Heart left ventricle (tissue), 16 donors: ENCODE data around the gene RASSF5. TPM values are rescaled to one million over a fixed set of nuclear protein-coding genes. Genes with fewer than 3 reads are reported as not detected.

Source experiments
- ATAC-seq, 4 donors: fragments of 200-7000 bp; cut with Tn5 transposase; one replicate each; pipeline ENCODE4 v1.9.1; 2020 to 2022; ENCODE audit warnings: moderate library complexity in 4 of 4, mild to moderate bottlenecking in 3 of 4, moderate number of reproducible peaks in 1 of 4
- DNase-seq, 5 donors: peaks; one replicate each; pipeline ENCODE4 v3.0.0-alpha.2; 2020
- H3K27ac ChIP-seq, 12 donors: fragments of 200-600 bp; sonication (generic) in 4 of 12; one replicate each; pipeline versions ENCODE4 v1.5.0 to v1.8.0; 2016 to 2022; ENCODE audit warnings: mild to moderate bottlenecking in 2 of 12
- H3K27me3 ChIP-seq, 9 donors: fragments of 200-600 bp; sonication (generic) in 2 of 9; one replicate each; pipeline versions ENCODE4 v1.5.1 to v1.8.0; 2016 to 2022; ENCODE audit warnings: mild to moderate bottlenecking in 3 of 9
- H3K36me3 ChIP-seq, 9 donors: fragments of 200-600 bp; sonication (generic) in 2 of 9; one replicate each; pipeline versions ENCODE4 v1.5.0 to v1.8.0; 2018 to 2022; ENCODE audit warnings: mild to moderate bottlenecking in 2 of 9
- H3K4me1 ChIP-seq, 12 donors: fragments of 200-600 bp; sonication (generic) in 4 of 12; one replicate each; pipeline versions ENCODE4 v1.5.0 to v1.8.0; 2016 to 2022; ENCODE audit warnings: mild to moderate bottlenecking in 3 of 12
- H3K4me3 ChIP-seq, 12 donors: fragments of 200-600 bp; sonication (generic) in 4 of 12; one replicate each; pipeline versions ENCODE4 v1.5.0 to v1.8.0; 2017 to 2022; ENCODE audit warnings: mild to moderate bottlenecking in 9 of 12, moderate library complexity in 4 of 12
- H3K9me3 ChIP-seq, 12 donors: fragments of 200-600 bp; sonication (generic) in 4 of 12; one replicate each; pipeline versions ENCODE4 v1.5.0 to v1.8.0; 2016 to 2022; ENCODE audit warnings: mild to moderate bottlenecking in 1 of 12
- CTCF ChIP-seq, 12 donors: fragments of 200-600 bp; sonication (generic) in 4 of 12; IDR thresholded peaks; one replicate each; pipeline versions ENCODE4 v1.5.0 to v1.8.0; 2018 to 2022; ENCODE audit warnings: antibody characterized with exemption in 12 of 12, mild to moderate bottlenecking in 5 of 12
- POLR2A ChIP-seq, 2 donors: fragments of 450-650 bp; IDR thresholded peaks; one replicate each; pipeline ENCODE4 v1.6.1; 2017; ENCODE audit warnings: antibody characterized with exemption in 2 of 2, mild to moderate bottlenecking in 2 of 2, moderate library complexity in 2 of 2
- WGBS, 4 donors: extraction: QIAGEN DNeasy Blood & Tissue Kit in 2 of 4; methylation state at CpG; one replicate each; pipeline versions ENCODE4 v1.1.5 to v1.1.7; 2013 to 2018; 5-methylcytosine and 5-hydroxymethylcytosine counted together
- intact Hi-C, 10 donors: fragments of 100-400 bp; cut with DNase I; formaldehyde crosslinking; loops; one replicate each; pipeline versions ENCODE4 v1.11.1 to v1.14.2; 2022
- polyA plus RNA-seq, 2 donors: library from polyadenylated mRNA; stranded (reverse); fragments of 200-250 nt; gene quantifications; one replicate each; pipeline ENCODE4 v1.2.3, GENCODE V29; 2013
- total RNA-seq, 9 donors: library from RNA; depleted of rRNA in 2 of 9; stranded (reverse); fragments of >200 nt in 2 of 9; fragmentation: NEBNext Ultra II Directional in 3 of 9; extraction: Animal tissue kit (Norgen Biotek cat#: 25700) in 3 of 9; gene quantifications; one replicate each; pipeline versions ENCODE4 v1.1.0 to v1.2.4, GENCODE V29; 2016 to 2023
- donor health status: ischemic (EF 13 %, LVEDD 7.1; RV severe dilation, severe dysfunction).
- donor health status: healthy with polysubstance abuse.
- donor health status: DM: no; HTN: yes; CAD: no.
- donor health status: DM: no; HTN: no; CAD: no.
- donor health status: ischemic (EF 25% LVEDD 6.9; RV normal size, moderate dysfunction).
- donor health status: ischemic (EF 25% LVEDD 5.7; RV mildly dilated, moderate dysfunction).
- donor health status: healthy.
- donor health status: DM: yes; HTN: yes; CAD: no.
- donor health status: ischemic (EF 35%, LVEDD 5.7; RV mildly dilated, moderate dysfunction).
- donor health status: nonischemic (EF 11% LVEDD 7.7; RV severe dilation, severe dysfunction).
- donor health status: DM: yes; HTN: yes; CAD: no.
- donor health status: PGD.
- donor health status: ischemic (EF 29% LVEDD 5.4; RV normal size, mild dysfunction).
- donor health status: nonischemic (EF 23%, LVEDD 6.1; RV moderate dilation, normal function).

RASSF5 gene
- total and polyA plus RNA-seq, 11 donors: 1.3 to 27.4 (median 5.6) TPM

- Histone ChIP-seq H3K27me3 (no peaks in the 10 kb centered on the region), H3K27ac (no peak overlapping the region), H3K4me3 (no peak overlapping the region), H3K36me3 (peaks cover 0 to 64% (median 0%) of the 10 kb centered on the region in 9 donors), H3K4me1 (peaks cover 6 to 37% (median 22%) of the 10 kb centered on the region in 12 donors), H3K9me3 (no peaks in the 10 kb centered on the region)
- DNase-seq (no peak), ATAC-seq (no peak)
- intact Hi-C loops: loop anchor here in 9 of 10 donors (2.0 to 10.0 kb wide), 8 partner anchors 49 to 492 kb away; no protein-coding TSS in a partner anchor
- TF ChIP-seq POLR2A (IDR thresholded peaks at IDR 0.05) (no peak), CTCF (IDR thresholded peaks at IDR 0.05) (no peak)
- WGBS, 4 donors: 91 to 96% (median 95%) methylated on average over 8 to 9 of the region's 9 CpGs
Observed at GRCh38 chr1:206493279-206493678, 14.1 kb upstream of the RASSF5 start.

GRCh38 chr1:206495011-206495461 is 12.3 kb upstream of the RASSF5 start:
- 76 to 83% (median 81%) methylated on average over 6 of the region's 6 CpGs for WGBS, 4 donors
- intact Hi-C loops: loop anchor here in 5 of 10 donors (5.0 to 10.0 kb wide), 5 partner anchors 42 to 490 kb away; no protein-coding TSS in a partner anchor
- no peak for ATAC-seq

GRCh38 chr1:206495493-206496046 is 11.8 kb upstream of the RASSF5 start:
- Histone ChIP-seq H3K4me1 (peaks cover 6 to 30% (median 17%) of the 10 kb centered on the region in 12 donors), H3K36me3 (peaks cover 0 to 54% (median 0%) of the 10 kb centered on the region in 9 donors), H3K9me3 (no peaks in the 10 kb centered on the region), H3K4me3 (no peak overlapping the region), H3K27ac (peak overlapping the region in 5 of 12 donors; percentile 3 to 49 (median 8)), H3K27me3 (no peaks in the 10 kb centered on the region)
- TF ChIP-seq POLR2A (IDR thresholded peaks at IDR 0.05) (no peak), CTCF (IDR thresholded peaks at IDR 0.05) (no peak)
- peak in 1 of 4 donors; percentile 25 for ATAC-seq
- DNase-seq: peak in 1 of 5 donors; percentile 1
- 53 to 68% (median 62%) methylated on average over 3 of the region's 3 CpGs for WGBS, 4 donors
- intact Hi-C loops: loop anchor here in 5 of 10 donors (5.0 to 10.0 kb wide), 5 partner anchors 42 to 489 kb away; no protein-coding TSS in a partner anchor

More at GRCh38 chr1:206495011-206495461, 12.3 kb upstream of the RASSF5 start:
- no peak for TF ChIP-seq CTCF (IDR thresholded peaks at IDR 0.05)
- no peak for TF ChIP-seq POLR2A (IDR thresholded peaks at IDR 0.05)
- Histone ChIP-seq H3K36me3 (peaks cover 0 to 58% (median 0%) of the 10 kb centered on the region in 9 donors), H3K27ac (peak overlapping the region in 2 of 12 donors; percentile 9 to 49), H3K27me3 (no peaks in the 10 kb centered on the region), H3K9me3 (no peaks in the 10 kb centered on the region), H3K4me3 (no peak overlapping the region), H3K4me1 (peaks cover 6 to 35% (median 21%) of the 10 kb centered on the region in 12 donors)
- no peak for DNase-seq

- ATAC-seq (peak in 2 of 4 donors; percentile 24), DNase-seq (peak in 1 of 5 donors; percentile 28)
- Histone ChIP-seq H3K4me3 (no peak overlapping the region), H3K4me1 (peaks cover 6 to 37% (median 23%) of the 10 kb centered on the region in 12 donors), H3K9me3 (no peaks in the 10 kb centered on the region), H3K36me3 (peaks cover 0 to 47% (median 0%) of the 10 kb centered on the region in 9 donors), H3K27me3 (no peaks in the 10 kb centered on the region), H3K27ac (peak overlapping the region in 2 of 12 donors; percentile 37 to 49)
- TF ChIP-seq POLR2A (IDR thresholded peaks at IDR 0.05): no peak
- no peak for TF ChIP-seq CTCF (IDR thresholded peaks at IDR 0.05)
- 32 to 53% (median 46%) methylated on average over 6 of the region's 6 CpGs for WGBS, 4 donors
- intact Hi-C loops: loop anchor here in 5 of 10 donors (5.0 to 10.0 kb wide), 5 partner anchors 41 to 489 kb away; no protein-coding TSS in a partner anchor
Observed at GRCh38 chr1:206496131-206496793, 11.1 kb upstream of the RASSF5 start.
